ENCODE data around the gene CALM3.

DNA sequence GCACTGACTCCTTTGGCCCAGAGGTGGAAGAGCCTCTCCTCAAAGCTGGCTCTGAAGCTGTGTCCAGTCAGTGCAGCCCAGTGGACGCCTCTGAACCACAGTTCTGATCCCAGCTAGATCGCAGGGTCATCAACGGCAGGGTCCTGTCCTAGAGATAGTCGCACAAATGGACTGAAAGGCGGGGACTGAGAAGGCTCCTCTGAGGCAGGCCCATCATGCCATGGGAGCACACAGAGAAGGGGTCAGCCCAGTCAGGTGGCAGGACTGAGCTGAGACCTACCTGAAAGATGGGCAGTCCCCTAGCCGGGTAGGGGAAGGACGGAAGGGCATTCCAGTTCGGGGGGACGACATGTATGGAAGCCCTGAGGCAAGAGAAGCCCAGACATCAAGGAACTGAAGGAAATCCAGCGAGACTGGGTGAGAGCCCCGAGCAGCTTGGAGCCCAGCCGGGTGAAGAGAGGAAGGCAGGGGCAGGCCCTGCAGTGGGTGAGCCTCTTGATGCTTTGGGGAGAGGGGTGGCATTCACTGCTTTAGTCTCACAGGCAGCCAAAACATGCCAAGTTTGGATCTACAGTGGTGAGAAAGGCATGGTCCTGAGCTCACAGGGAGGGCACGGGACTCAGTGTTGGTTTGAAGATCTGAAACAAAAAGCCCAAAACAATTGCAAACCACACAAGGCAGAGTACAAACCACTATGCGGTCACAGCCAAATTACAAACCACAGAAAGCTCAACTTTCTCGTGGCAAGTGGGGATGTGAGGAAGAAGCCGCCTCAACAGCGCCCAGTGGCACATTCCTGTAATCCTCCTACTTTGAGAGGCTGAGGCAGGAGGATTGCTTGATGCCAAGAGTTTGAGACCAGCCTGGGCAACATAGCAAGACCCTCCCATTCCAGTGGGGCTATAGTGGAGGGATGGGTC lies 10.0 kb downstream of the CALM3 start:
- TF ChIP-seq ZNF274 (IDR thresholded peaks at IDR 0.05; ENCODE audit: low read depth, low read length) (no peak), SUZ12 (IDR thresholded peaks at IDR 0.05; ENCODE audit: extremely low read depth, insufficient read depth, insufficient read length) (no peak), YY1 (IDR thresholded peaks at IDR 0.05; ENCODE audit: insufficient read depth, insufficient read length) (no peak)
